Fibroblast of pulmonary artery (primary cell): ENCODE measurements around the gene ING4.

Source experiments
- DNase-seq: peaks from one replicate; pipeline ENCODE4 v3.0.0-alpha.2; 2010; ENCODE audit warnings: low read depth
- H3K4me3 ChIP-seq: replicated peaks from 2 replicates; pipeline ENCODE4 v1.5.1; 2011; ENCODE audit warnings: low read depth, mild to moderate bottlenecking, control low read depth, low read length, moderate library complexity
- TF ChIP-seq, protein P1 (sequence below): IDR thresholded peaks from 2 replicates; pipeline ENCODE4 v1.5.1; 2011; ENCODE audit warnings: mild to moderate bottlenecking, control low read depth, low read length, inconsistent platforms; ENCODE audit errors: missing control alignments

The ING4 gene

GRCh38 chr12:6644257-6644596 lies 18.7 kb downstream of the ING4 start:
- no peak for DNase-seq
- TF ChIP-seq, protein P1, sequence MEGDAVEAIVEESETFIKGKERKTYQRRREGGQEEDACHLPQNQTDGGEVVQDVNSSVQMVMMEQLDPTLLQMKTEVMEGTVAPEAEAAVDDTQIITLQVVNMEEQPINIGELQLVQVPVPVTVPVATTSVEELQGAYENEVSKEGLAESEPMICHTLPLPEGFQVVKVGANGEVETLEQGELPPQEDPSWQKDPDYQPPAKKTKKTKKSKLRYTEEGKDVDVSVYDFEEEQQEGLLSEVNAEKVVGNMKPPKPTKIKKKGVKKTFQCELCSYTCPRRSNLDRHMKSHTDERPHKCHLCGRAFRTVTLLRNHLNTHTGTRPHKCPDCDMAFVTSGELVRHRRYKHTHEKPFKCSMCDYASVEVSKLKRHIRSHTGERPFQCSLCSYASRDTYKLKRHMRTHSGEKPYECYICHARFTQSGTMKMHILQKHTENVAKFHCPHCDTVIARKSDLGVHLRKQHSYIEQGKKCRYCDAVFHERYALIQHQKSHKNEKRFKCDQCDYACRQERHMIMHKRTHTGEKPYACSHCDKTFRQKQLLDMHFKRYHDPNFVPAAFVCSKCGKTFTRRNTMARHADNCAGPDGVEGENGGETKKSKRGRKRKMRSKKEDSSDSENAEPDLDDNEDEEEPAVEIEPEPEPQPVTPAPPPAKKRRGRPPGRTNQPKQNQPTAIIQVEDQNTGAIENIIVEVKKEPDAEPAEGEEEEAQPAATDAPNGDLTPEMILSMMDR = no peak
- no peak overlapping the region for H3K4me3 ChIP-seq

GRCh38 chr12:6643569-6644256 lies 19.2 kb downstream of the ING4 start:
- TF ChIP-seq, protein P1 = no peak
- no peak overlapping the region for H3K4me3 ChIP-seq
- no peak for DNase-seq

- TF ChIP-seq, protein P1 = no peak
- no peak overlapping the region for H3K4me3 ChIP-seq
- no peak for DNase-seq
Measured at GRCh38 chr12:6641131-6641530, 21.8 kb downstream of the ING4 start.

DNA sequence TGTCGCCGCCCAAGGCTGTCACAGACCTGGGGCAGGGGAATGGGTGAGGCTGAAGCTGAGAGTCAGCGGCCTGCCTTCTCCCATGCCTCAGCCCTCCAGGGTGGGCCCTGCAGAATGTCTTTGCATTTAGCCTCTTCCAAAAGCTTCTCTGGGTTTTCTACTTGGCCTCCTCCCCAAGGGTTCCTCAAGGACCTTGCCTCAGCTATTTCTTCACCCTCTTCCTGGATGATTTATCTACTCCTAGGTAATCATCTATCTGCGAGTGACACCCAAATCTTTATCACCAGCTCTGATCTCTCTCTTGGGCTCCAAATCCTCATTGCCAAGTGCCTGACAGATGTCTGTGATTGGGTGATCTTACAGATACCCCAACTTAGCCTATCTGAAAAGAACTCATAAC lies 22.4 kb downstream of the ING4 start:
- no peak for DNase-seq
- TF ChIP-seq, protein P1 = no peak
- H3K4me3 ChIP-seq = no peak overlapping the region

- DNase-seq = no peak
- H3K4me3 ChIP-seq = no peak overlapping the region
- TF ChIP-seq, protein P1 = no peak
Measured at GRCh38 chr12:6639151-6639801, 23.6 kb downstream of the ING4 start.

DNA sequence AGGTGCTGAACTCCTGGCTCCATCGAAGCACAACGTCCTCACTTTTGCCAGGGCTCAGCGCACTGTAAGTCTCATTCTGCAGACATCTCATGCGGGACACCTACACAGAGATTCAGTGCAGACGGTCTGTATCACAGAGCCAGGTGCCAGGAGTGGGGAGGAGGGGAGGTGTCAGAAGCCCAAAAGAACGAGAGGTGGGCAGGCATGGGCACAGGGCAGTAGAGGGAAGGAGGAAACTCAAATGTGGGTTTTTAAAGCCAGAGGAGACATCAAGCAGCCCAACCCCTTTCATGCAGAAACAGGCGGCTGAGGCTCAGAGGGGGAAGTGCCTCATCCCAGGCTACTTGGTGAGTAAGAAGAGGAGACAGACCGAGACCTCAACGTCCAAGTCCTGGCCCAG lies 24.6 kb downstream of the ING4 start:
- TF ChIP-seq, protein P1 = no peak
- no peak for DNase-seq
- no peak overlapping the region for H3K4me3 ChIP-seq
